Activated T-helper 1 cell treated with anti-CD3 and anti-CD28 coated beads, Interleukin-12 subunit alpha, Interleukin-12 subunit beta, Interleukin-2, Interleukin-4 antibody, amounts not matched to agents 30 ng/mL and 10 ng/mL and 1 ng/mL, durations not matched to agents 14 hours and 24 hours and 36 hours (primary cell): ENCODE data around the gene SORBS1. TPM values are rescaled to one million over a fixed set of nuclear protein-coding genes. Genes with fewer than 3 reads are reported as not detected.

Source experiments
- DNase-seq: peaks from one replicate; pipeline ENCODE4 v3.0.0; 2021; ENCODE audit warnings: low spot score
- H3K27ac Mint-ChIP-seq: one replicate; pipeline ENCODE4 v1.8.0; 2021; ENCODE audit warnings: mild to moderate bottlenecking, mixed read lengths
- H3K27me3 Mint-ChIP-seq: one replicate; pipeline ENCODE4 v1.8.0; 2022; ENCODE audit warnings: mild to moderate bottlenecking, moderate library complexity, mixed read lengths; ENCODE audit not compliant: insufficient read depth
- H3K36me3 Mint-ChIP-seq: one replicate; pipeline ENCODE4 v1.8.0; 2021; ENCODE audit warnings: low read depth, mixed read lengths
- H3K4me1 Mint-ChIP-seq: one replicate; pipeline ENCODE4 v1.8.0; 2021; ENCODE audit warnings: low read depth, mixed read lengths
- H3K4me3 Mint-ChIP-seq: one replicate; pipeline ENCODE4 v1.8.0; 2021; ENCODE audit warnings: mild to moderate bottlenecking, moderate library complexity, mixed read lengths
- H3K9me3 Mint-ChIP-seq: one replicate; pipeline ENCODE4 v1.8.0; 2021; ENCODE audit warnings: mixed read lengths
- intact Hi-C: fragments of 100-400 bp; cut with micrococcal nuclease; formaldehyde crosslinking; loops from one replicate; pipeline ENCODE4 v1.15.1; 2024
- total RNA-seq: library from RNA; stranded (reverse); gene quantifications from 2 replicates; pipeline ENCODE4 v1.2.3, GENCODE V29; 2022

The SORBS1 gene
- total RNA-seq, 1 donor from 2014 or later: 0.73 TPM

DNA sequence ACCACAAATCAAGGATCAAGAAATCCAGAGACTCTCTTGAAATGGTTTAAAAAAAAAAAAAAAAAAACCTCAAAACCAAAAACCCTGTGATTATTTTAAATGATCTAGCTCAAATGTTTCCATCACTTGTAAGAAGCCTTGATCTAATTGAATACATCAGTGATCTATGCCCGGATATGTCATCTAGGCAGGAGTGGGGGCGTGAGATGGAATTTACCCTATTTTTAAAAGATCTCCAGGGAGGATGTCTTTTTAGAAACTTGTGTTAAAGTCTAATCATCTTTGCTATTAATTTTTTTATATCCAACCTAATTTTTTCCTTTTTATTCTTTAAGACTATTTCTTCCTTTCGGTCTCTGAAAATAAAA is 169.0 kb downstream of the SORBS1 start:
- no peak overlapping the region for H3K27ac Mint-ChIP-seq
- no peaks in the 10 kb centered on the region for H3K9me3 Mint-ChIP-seq
- H3K4me3 Mint-ChIP-seq: no peak overlapping the region
- no peak for DNase-seq
- no peaks in the 10 kb centered on the region for H3K27me3 Mint-ChIP-seq
- intact Hi-C loops: no loop called here
- H3K4me1 Mint-ChIP-seq: peaks cover 10% of the 10 kb centered on the region
- H3K36me3 Mint-ChIP-seq: no peaks in the 10 kb centered on the region

DNA sequence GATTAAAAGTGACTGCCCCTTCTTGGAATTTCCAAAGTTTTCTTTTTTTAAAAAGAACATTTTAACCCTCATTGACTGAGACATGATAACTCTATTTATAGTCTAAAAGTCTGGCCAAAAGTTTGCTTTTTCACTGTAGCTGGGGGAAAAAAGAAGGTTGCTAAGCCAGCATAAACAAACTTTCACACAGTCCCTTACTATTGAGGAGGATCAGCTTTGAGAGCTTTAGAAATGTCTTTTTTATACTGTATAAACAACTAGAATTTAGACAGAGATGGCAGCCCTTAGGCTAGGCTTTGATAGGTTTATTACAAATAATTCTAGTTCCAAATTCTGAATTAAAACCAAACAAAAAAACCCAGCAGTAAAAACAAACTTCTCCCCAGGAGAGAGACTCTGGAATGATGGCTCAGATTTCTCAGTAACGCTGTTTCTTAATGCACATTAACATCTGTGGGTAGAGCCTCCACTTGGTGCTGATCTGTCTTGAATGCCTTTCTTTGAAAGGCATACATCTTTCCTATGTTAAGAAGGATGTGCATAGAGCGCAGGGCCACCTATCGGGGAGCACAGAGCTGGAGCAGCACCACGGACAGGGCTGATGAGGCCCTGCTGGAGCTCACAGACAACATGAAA is 169.5 kb downstream of the SORBS1 start:
- Mint-ChIP-seq H3K9me3 (no peaks in the 10 kb centered on the region), H3K27me3 (no peaks in the 10 kb centered on the region), H3K36me3 (no peaks in the 10 kb centered on the region), H3K4me3 (no peak overlapping the region), H3K4me1 (peaks cover 10% of the 10 kb centered on the region), H3K27ac (no peak overlapping the region)
- intact Hi-C loops: no loop called here
- DNase-seq: no peak

DNA sequence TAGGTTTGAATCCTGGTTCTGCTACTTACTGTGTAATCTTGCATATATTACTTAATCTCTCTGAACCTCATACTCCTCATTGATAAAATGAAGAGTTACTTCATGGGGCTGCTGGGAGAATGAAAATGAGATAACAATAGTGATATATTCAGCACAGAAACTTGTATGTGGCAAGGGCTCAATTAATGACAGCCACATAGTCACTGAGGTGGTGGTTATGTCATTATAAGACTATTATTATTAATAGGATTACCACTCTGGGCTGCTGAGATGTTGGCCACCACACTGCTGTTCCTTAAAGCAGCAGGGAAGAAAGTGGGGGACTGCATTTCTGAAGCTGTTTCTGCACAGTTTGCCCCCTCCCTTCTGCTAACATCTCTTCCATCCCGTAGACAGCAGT is 170.0 kb downstream of the SORBS1 start:
- Mint-ChIP-seq H3K4me3 (no peak overlapping the region), H3K4me1 (peaks cover 10% of the 10 kb centered on the region), H3K9me3 (no peaks in the 10 kb centered on the region), H3K36me3 (no peaks in the 10 kb centered on the region), H3K27ac (no peak overlapping the region), H3K27me3 (peaks cover 3% of the 10 kb centered on the region)
- intact Hi-C loops: no loop called here
- no peak for DNase-seq

DNA sequence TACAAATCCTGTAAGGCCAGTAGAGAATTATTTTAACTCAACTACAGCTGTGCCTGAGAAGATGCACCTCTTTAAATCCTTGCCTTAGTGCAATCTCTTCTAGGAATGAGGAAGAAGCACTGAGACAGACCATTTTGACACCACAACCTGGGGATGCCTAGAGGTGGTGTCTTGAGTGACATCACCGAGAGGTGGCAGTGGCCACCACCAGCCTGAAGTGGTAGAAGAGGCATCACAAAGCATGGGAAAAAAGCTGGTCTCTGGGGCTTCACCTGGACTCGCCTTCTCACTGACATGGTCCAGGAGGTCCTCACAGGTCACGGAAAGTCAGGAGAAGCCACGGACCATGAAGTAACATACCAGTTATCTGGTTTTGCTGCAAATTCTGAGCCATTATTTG is 171.2 kb downstream of the SORBS1 start:
- no peak for DNase-seq
- Mint-ChIP-seq H3K27me3 (peaks cover 3% of the 10 kb centered on the region), H3K4me3 (no peak overlapping the region), H3K9me3 (no peaks in the 10 kb centered on the region), H3K36me3 (no peaks in the 10 kb centered on the region), H3K27ac (no peak overlapping the region), H3K4me1 (peaks cover 10% of the 10 kb centered on the region)
- intact Hi-C loops: no loop called here

DNA sequence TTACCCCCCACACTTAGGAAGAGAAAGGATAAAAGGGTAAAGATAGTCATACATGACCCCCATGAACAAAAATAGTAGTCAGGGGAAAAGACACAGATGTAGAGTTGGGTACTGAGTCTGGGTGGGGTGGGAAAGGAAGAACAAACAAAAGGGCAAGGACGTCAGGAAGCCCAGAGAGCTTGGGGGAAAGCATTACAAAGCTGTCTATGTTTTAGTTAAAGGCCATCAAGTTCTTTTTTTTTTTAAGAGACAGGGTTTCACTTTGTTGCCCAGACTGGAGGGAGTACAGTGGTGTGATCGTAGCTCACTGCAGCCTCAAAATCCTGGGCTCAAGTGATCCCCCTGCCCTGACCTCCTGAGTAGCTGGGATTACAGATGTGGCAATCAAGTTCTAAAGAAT is 172.0 kb downstream of the SORBS1 start:
- peaks cover 4% of the 10 kb centered on the region for H3K27me3 Mint-ChIP-seq
- no peak overlapping the region for H3K27ac Mint-ChIP-seq
- intact Hi-C loops: no loop called here
- H3K4me1 Mint-ChIP-seq: peaks cover 9% of the 10 kb centered on the region
- DNase-seq: no peak
- no peak overlapping the region for H3K4me3 Mint-ChIP-seq
- no peaks in the 10 kb centered on the region for H3K9me3 Mint-ChIP-seq
- H3K36me3 Mint-ChIP-seq: no peaks in the 10 kb centered on the region

DNA sequence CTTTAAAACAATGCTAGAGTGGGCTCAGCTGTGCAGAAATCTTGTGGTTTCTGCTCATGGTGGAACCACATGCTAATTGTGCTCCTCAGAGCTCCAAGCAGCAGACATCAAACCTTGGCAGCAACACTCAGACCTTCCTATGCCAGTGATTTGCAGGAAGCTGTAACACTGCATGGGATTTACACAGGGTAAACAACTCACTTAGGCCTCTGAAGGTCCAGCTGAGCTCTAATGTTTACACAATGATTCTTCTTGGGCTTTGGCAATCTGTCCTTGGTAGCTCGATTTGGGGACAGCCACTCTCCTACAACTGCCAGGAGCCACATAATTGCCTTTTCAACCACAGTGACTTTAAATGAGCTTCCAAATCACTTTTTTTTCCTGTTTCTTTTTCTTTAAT is 172.6 kb downstream of the SORBS1 start:
- H3K27me3 Mint-ChIP-seq: peaks cover 5% of the 10 kb centered on the region
- no peaks in the 10 kb centered on the region for H3K36me3 Mint-ChIP-seq

DNA sequence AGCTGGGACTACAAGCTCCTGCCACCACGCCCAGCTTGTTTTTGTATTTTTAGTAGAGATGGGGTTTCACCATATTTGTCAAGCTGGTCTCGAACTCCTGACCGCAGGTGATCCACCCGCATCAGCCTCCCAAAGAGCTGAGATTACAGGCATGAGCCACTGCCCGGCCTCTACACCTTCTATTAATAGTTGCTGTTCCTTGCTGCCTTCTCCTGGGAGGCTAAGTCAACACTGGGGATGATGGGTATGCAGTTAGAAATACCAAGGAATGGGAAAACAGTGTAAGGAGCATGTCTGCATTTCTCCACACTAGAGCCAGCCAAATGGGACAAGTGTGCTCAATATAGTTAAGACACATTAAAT is 173.1 kb downstream of the SORBS1 start:
- H3K36me3 Mint-ChIP-seq: no peaks in the 10 kb centered on the region
- H3K4me3 Mint-ChIP-seq: no peak overlapping the region
- peaks cover 5% of the 10 kb centered on the region for H3K27me3 Mint-ChIP-seq
- intact Hi-C loops: no loop called here
- peaks cover 8% of the 10 kb centered on the region for H3K4me1 Mint-ChIP-seq
- H3K27ac Mint-ChIP-seq: no peak overlapping the region
- no peaks in the 10 kb centered on the region for H3K9me3 Mint-ChIP-seq
- no peak for DNase-seq

More for the DNA sequence above, 172.6 kb downstream of the SORBS1 start:
- no peak overlapping the region for H3K27ac Mint-ChIP-seq
- no peak for DNase-seq
- intact Hi-C loops: no loop called here
- no peak overlapping the region for H3K4me3 Mint-ChIP-seq
- peaks cover 9% of the 10 kb centered on the region for H3K4me1 Mint-ChIP-seq
- no peaks in the 10 kb centered on the region for H3K9me3 Mint-ChIP-seq

DNA sequence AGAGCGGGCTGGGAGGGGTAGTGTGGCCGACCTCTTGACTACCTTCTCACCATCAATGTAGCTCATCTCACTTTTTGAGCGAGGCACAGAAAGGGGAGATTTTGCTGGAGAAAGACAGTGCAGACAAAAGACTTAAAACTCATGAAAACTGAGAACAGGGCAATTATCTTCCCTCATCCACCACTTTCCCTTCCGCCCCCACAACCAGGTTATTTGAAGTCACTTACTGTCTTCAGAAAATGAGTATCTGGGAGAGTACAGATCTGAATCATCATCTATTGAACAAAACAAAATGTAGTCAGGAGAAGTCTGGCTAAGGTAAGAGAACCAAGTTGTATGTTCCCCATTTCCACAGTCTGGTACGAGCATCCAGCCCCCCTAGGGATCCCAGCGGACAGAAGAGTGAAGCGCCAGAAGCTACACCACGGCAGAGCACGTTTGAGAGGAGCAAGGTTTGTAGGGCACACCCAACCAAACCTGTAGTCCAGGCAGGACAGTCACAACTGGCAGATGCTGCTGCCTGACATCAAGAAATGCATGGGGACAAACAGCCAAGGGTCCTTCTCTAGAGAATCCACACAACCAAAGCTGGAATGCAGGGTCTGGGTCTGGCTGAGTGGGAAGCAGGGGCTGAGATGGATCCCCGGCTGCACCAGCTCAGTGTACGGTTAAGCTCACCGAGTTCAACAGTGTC is 177.0 kb downstream of the SORBS1 start:
- Mint-ChIP-seq H3K4me3 (no peak overlapping the region), H3K4me1 (peaks cover 8% of the 10 kb centered on the region), H3K9me3 (no peaks in the 10 kb centered on the region), H3K27me3 (peaks cover 10% of the 10 kb centered on the region), H3K36me3 (no peaks in the 10 kb centered on the region), H3K27ac (peak overlapping the region; percentile 13)
- intact Hi-C loops: no loop called here
- no peak for DNase-seq

DNA sequence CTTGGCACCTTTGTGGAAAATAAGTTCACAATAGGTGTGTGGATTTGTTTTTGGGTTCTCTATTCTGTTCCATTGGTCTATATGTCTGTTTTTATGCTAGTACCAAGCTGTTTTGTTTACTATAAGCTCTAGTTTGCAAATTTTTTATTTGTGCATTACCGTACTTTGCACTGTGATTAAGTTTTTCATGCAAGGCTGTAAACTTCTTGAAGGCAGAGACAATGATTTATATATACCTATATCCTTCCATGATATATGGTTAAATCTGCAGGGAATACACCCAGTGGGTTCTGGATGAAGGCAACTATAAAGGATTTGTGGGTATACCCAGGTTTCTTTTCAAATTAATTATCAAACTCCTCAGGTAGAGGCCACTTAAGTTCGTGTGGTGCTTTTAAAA is 178.6 kb downstream of the SORBS1 start:
- H3K4me1 Mint-ChIP-seq: peaks cover 8% of the 10 kb centered on the region
- no peaks in the 10 kb centered on the region for H3K9me3 Mint-ChIP-seq
- intact Hi-C loops: no loop called here
- peaks cover 12% of the 10 kb centered on the region for H3K27me3 Mint-ChIP-seq
- H3K36me3 Mint-ChIP-seq: no peaks in the 10 kb centered on the region
- DNase-seq: no peak
- H3K4me3 Mint-ChIP-seq: no peak overlapping the region
- H3K27ac Mint-ChIP-seq: no peak overlapping the region

DNA sequence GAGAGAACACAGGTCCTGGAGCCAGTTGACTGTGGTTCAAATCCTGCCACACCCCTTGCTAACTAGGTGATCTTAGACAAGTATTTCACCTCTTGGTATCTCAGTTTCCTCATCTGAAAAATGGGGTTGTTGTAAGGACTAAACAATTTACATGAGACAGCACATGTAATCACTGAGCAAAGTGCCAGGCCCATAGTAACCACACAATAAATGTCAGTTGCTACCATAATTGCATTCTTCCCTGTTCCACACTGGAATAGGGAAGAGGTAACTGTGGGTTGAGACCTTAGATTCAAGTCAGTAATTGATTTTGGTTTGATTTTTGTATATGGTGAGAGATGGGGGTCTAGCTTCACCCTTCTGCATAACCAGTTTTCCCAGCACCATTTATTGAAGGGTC is 179.0 kb downstream of the SORBS1 start:
- no peak overlapping the region for H3K27ac Mint-ChIP-seq
- no peaks in the 10 kb centered on the region for H3K36me3 Mint-ChIP-seq
- peaks cover 12% of the 10 kb centered on the region for H3K27me3 Mint-ChIP-seq
- DNase-seq: no peak
- intact Hi-C loops: no loop called here
- no peaks in the 10 kb centered on the region for H3K9me3 Mint-ChIP-seq
- no peak overlapping the region for H3K4me3 Mint-ChIP-seq
- H3K4me1 Mint-ChIP-seq: peaks cover 8% of the 10 kb centered on the region

DNA sequence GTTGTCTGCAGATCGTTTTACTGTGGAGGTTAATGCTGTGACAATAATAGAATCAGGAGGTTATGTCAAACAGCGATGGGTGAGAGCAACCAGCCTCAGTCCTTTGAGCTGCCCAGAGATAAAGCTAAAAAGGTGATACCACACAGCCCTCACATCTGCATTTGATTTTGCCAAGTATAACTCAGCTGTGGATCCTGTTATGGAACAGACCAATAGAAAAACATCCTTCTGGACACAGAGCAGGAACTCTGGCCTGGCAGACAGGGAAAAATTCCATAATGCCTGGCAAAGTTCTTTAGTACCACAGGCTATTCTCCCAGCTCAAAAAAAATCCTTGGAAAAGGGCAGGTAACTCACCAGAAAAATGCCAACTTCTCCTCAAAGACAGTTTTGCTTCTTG is 183.2 kb downstream of the SORBS1 start:
- Mint-ChIP-seq H3K9me3 (no peaks in the 10 kb centered on the region), H3K36me3 (no peaks in the 10 kb centered on the region), H3K4me1 (peaks cover 14% of the 10 kb centered on the region), H3K27me3 (peaks cover 10% of the 10 kb centered on the region), H3K27ac (no peak overlapping the region), H3K4me3 (no peak overlapping the region)
- no peak for DNase-seq
- intact Hi-C loops: no loop called here

DNA sequence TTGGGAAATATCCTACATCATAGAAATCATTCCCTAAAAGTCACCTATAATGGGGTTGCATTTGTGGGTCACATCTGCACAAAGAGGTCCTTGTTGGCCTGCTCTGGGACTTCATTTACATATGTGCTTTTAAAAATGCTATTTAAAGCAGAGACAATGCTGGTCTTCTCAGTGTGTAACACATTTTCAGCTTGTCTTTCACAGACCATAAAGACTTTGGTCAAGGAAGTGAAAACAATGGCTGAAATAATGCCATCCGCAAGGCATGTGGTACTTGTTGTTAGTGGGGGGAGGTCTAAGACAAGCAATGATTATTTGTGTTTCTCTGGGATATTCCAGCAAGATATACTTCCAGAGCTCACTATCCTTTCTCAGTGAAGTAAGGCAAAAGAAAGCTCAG is 185.8 kb downstream of the SORBS1 start:
- intact Hi-C loops: no loop called here
- DNase-seq: no peak
- Mint-ChIP-seq H3K36me3 (no peaks in the 10 kb centered on the region), H3K27me3 (peaks cover 13% of the 10 kb centered on the region), H3K27ac (no peak overlapping the region), H3K9me3 (no peaks in the 10 kb centered on the region), H3K4me1 (peaks cover 14% of the 10 kb centered on the region), H3K4me3 (no peak overlapping the region)

DNA sequence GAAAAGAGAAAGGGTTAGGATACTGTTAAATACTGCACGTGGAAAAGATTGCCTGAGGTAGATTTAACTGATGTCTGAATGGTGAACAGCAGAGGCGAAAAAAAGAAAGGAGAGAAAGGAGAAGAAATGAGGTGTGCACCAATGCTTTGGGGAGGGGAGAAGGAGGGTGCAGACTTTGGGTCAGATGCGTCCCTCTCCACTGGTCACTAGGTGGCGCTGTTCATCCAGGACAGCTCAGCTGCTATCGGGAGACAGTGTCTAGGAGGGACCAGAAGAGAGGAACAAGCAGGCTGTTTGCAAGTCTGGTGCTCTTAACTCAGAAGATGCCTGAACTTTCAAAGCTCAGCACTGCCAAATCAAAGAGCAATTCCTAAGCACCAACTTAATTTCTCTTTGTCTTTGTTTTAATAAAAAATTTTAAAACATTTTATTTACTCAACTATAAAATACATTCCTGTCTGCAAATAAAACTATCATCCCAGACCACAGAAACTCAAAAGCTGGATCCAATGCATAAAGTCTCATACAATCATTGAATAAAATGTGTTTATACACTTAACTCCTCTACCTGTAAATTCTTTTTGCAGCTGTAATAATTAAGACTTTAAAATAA is 186.5 kb downstream of the SORBS1 start:
- intact Hi-C loops: loop anchor here (1.0 kb wide), 4 partner anchors 56 to 491 kb away; no protein-coding TSS in a partner anchor
- DNase-seq: peak; percentile 59
- Mint-ChIP-seq H3K36me3 (no peaks in the 10 kb centered on the region), H3K4me3 (no peak overlapping the region), H3K27ac (no peak overlapping the region), H3K4me1 (peaks cover 14% of the 10 kb centered on the region), H3K27me3 (peaks cover 9% of the 10 kb centered on the region), H3K9me3 (no peaks in the 10 kb centered on the region)
